Lower leg skin (tissue), 4 donors: ENCODE results near the gene RAB3D. TPM values are rescaled to one million over a fixed set of nuclear protein-coding genes. Genes with fewer than 3 reads are reported as not detected.

Experiments used
- DNase-seq, 2 donors: peaks; one replicate each; pipeline ENCODE4 v3.0.0-alpha.2; 2019; ENCODE audit warnings: low spot score in 2 of 2
- H3K4me3 ChIP-seq: fragments of 200-600 bp; sonication (generic); 2 replicates; pipeline ENCODE4 v1.5.1; 2017; ENCODE audit warnings: mild to moderate bottlenecking, low read depth; ENCODE audit not compliant: poor library complexity, severe bottlenecking
- CTCF ChIP-seq, 3 donors: fragments of 450-650 bp; IDR thresholded peaks; one replicate each; pipeline ENCODE4 v1.5.1; 2016; ENCODE audit warnings: antibody characterized with exemption in 3 of 3, mild to moderate bottlenecking in 3 of 3, moderate library complexity in 2 of 3
- POLR2A ChIP-seq, 2 donors: fragments of 450-650 bp; IDR thresholded peaks; one replicate each; pipeline ENCODE4 v1.6.1; 2016 to 2017; ENCODE audit warnings: antibody characterized with exemption in 2 of 2, mild to moderate bottlenecking in 1 of 2, moderate library complexity in 1 of 2
- WGBS, 2 donors: methylation state at CpG; one replicate each; pipeline ENCODE4 v1.1.5; 2018; 5-methylcytosine and 5-hydroxymethylcytosine counted together
- intact Hi-C: fragments of 100-400 bp; cut with DNase I; formaldehyde crosslinking; loops from one replicate; pipeline ENCODE4 v1.15.0; 2023; ENCODE audit warnings: low total_unique reads
- total RNA-seq, 4 donors: library from RNA; depleted of rRNA; stranded (reverse); fragments of >200 nt; gene quantifications; one replicate each; pipeline ENCODE4 v1.1.0, GENCODE V29; 2016

Gene RAB3D
- total RNA-seq, 4 donors from 2014 or later: 88.6 to 107 (median 98.0) TPM

GRCh38 chr19:11364296-11364904, 24.9 kb upstream of the RAB3D start:
- 92 to 95% methylated on average over 24 to 28 of the region's 28 CpGs for WGBS, 2 donors
- H3K4me3 ChIP-seq: no peak overlapping the region
- intact Hi-C loops: no loop called here
- no peak for DNase-seq
- TF ChIP-seq POLR2A (IDR thresholded peaks at IDR 0.05) (no peak), CTCF (IDR thresholded peaks at IDR 0.05) (no peak)

GRCh38 chr19:11363881-11364280, 24.4 kb upstream of the RAB3D start:
- intact Hi-C loops: no loop called here
- H3K4me3 ChIP-seq: no peak overlapping the region
- 93 to 98% methylated on average over 8 to 10 of the region's 10 CpGs for WGBS, 2 donors
- DNase-seq: no peak
- TF ChIP-seq CTCF (IDR thresholded peaks at IDR 0.05) (no peak), POLR2A (IDR thresholded peaks at IDR 0.05) (no peak)

- intact Hi-C loops: no loop called here
- WGBS, 2 donors: 87 to 92% methylated on average over 31 to 35 of the region's 35 CpGs
- TF ChIP-seq CTCF (IDR thresholded peaks at IDR 0.05): no peak
- TF ChIP-seq POLR2A (IDR thresholded peaks at IDR 0.05): no peak
- DNase-seq: no peak
- no peak overlapping the region for H3K4me3 ChIP-seq
Observed at GRCh38 chr19:11361771-11362731, 22.6 kb upstream of the RAB3D start.

GRCh38 chr19:11361037-11361770, 21.7 kb upstream of the RAB3D start:
- intact Hi-C loops: no loop called here
- no peak for TF ChIP-seq POLR2A (IDR thresholded peaks at IDR 0.05)
- TF ChIP-seq CTCF (IDR thresholded peaks at IDR 0.05): no peak
- no peak overlapping the region for H3K4me3 ChIP-seq
- 58 to 61% methylated on average over 24 to 43 of the region's 43 CpGs for WGBS, 2 donors
- DNase-seq: no peak

- no peak overlapping the region for H3K4me3 ChIP-seq
- DNase-seq: no peak
- TF ChIP-seq CTCF (IDR thresholded peaks at IDR 0.05): no peak
- no peak for TF ChIP-seq POLR2A (IDR thresholded peaks at IDR 0.05)
- WGBS, 2 donors: 65 to 67% methylated on average over 9 to 11 of the region's 11 CpGs
- intact Hi-C loops: no loop called here
Observed at GRCh38 chr19:11359421-11359820, 20.0 kb upstream of the RAB3D start.
